Measurements from ENCODE around the gene TDRD10. TPM values are rescaled to one million over a fixed set of nuclear protein-coding genes. Genes with fewer than 3 reads are reported as not detected.

The TDRD10 gene
- total and polyA plus RNA-seq, 4 donors: 1.9 to 12.6 (median 7.3) TPM

- no peak for ATAC-seq (ENCODE audit: insufficient read depth, low FRiP score)
- peaks cover 0 to 27% (median 3%) of the 10 kb centered on the region in 4 donors for H3K36me3 ChIP-seq (ENCODE audit: control insufficient read depth in 4 of 4, insufficient read depth in 4 of 4, low read length in 4 of 4)
Observed at GRCh38 chr1:154454386-154455120, 47.5 kb upstream of the TDRD10 start.

GRCh38 chr1:154456631-154457030, 45.4 kb upstream of the TDRD10 start:
- H3K4me1 ChIP-seq (ENCODE audit: control insufficient read depth in 5 of 5, insufficient read depth in 5 of 5, low read length in 5 of 5): peaks cover 0 to 8% (median 5%) of the 10 kb centered on the region in 5 donors
- H3K27ac ChIP-seq (ENCODE audit: low read depth in 1 of 2, low read length in 1 of 2): no peak overlapping the region
- no peak for TF ChIP-seq CTCF (IDR thresholded peaks at IDR 0.05; ENCODE audit: control extremely low read depth, extremely low read depth)
- peaks cover 0 to 22% (median 3%) of the 10 kb centered on the region in 4 donors for H3K36me3 ChIP-seq (ENCODE audit: control insufficient read depth in 4 of 4, insufficient read depth in 4 of 4, low read length in 4 of 4)
- no peaks in the 10 kb centered on the region for H3K9me3 ChIP-seq (ENCODE audit: control insufficient read depth in 4 of 4, insufficient read depth in 3 of 4, low read length in 3 of 4)
- no peak for DNase-seq
- H3K27me3 ChIP-seq (ENCODE audit: control insufficient read depth in 3 of 3, insufficient read depth in 3 of 3, low read length in 2 of 3): no peaks in the 10 kb centered on the region
- no peak overlapping the region for H3K9ac ChIP-seq (ENCODE audit: insufficient read depth in 1 of 2, low read length in 2 of 2)
- 30 to 68% methylated on average over 6 of the region's 6 CpGs for WGBS, 2 donors
- H3K4me3 ChIP-seq: no peak overlapping the region
- ATAC-seq (ENCODE audit: insufficient read depth, low FRiP score): no peak

More at GRCh38 chr1:154454386-154455120, 47.5 kb upstream of the TDRD10 start:
- Histone ChIP-seq H3K9me3 (ENCODE audit: control insufficient read depth in 4 of 4, insufficient read depth in 3 of 4, low read length in 3 of 4) (no peaks in the 10 kb centered on the region), H3K27ac (ENCODE audit: low read depth in 1 of 2, low read length in 1 of 2) (no peak overlapping the region), H3K9ac (ENCODE audit: insufficient read depth in 1 of 2, low read length in 2 of 2) (no peak overlapping the region), H3K27me3 (ENCODE audit: control insufficient read depth in 3 of 3, insufficient read depth in 3 of 3, low read length in 2 of 3) (no peaks in the 10 kb centered on the region), H3K4me1 (ENCODE audit: control insufficient read depth in 5 of 5, insufficient read depth in 5 of 5, low read length in 5 of 5) (peaks cover 0 to 8% (median 5%) of the 10 kb centered on the region in 5 donors), H3K4me3 (no peak overlapping the region)
- DNase-seq: no peak
- 74 to 85% methylated on average over 5 of the region's 5 CpGs for WGBS, 2 donors
- no peak for TF ChIP-seq CTCF (IDR thresholded peaks at IDR 0.05; ENCODE audit: control extremely low read depth, extremely low read depth)

GRCh38 chr1:154459080-154459479, 42.9 kb upstream of the TDRD10 start:
- ATAC-seq (ENCODE audit: insufficient read depth, low FRiP score): no peak
- no peak for TF ChIP-seq CTCF (IDR thresholded peaks at IDR 0.05; ENCODE audit: control extremely low read depth, extremely low read depth)
- H3K36me3 ChIP-seq (ENCODE audit: control insufficient read depth in 4 of 4, insufficient read depth in 4 of 4, low read length in 4 of 4): peaks cover 0 to 13% (median 3%) of the 10 kb centered on the region in 4 donors
- no peak overlapping the region for H3K4me3 ChIP-seq
- H3K9me3 ChIP-seq (ENCODE audit: control insufficient read depth in 4 of 4, insufficient read depth in 3 of 4, low read length in 3 of 4): no peaks in the 10 kb centered on the region
- H3K27ac ChIP-seq (ENCODE audit: low read depth in 1 of 2, low read length in 1 of 2): no peak overlapping the region
- H3K9ac ChIP-seq (ENCODE audit: insufficient read depth in 1 of 2, low read length in 2 of 2): no peak overlapping the region
- no peak for DNase-seq
- H3K27me3 ChIP-seq (ENCODE audit: control insufficient read depth in 3 of 3, insufficient read depth in 3 of 3, low read length in 2 of 3): no peaks in the 10 kb centered on the region
- H3K4me1 ChIP-seq (ENCODE audit: control insufficient read depth in 5 of 5, insufficient read depth in 5 of 5, low read length in 5 of 5): peaks cover 0 to 8% (median 0%) of the 10 kb centered on the region in 5 donors

Data from lung (tissue), 12 donors.